Body of pancreas (tissue), 4 donors: ENCODE results near the gene RAB17. TPM values are rescaled to one million over a fixed set of nuclear protein-coding genes. Genes with fewer than 3 reads are reported as not detected.
A peak's percentile ranks its signal among the peaks of the same experiment; 100 is the strongest.

ENCODE experiments used
- ATAC-seq: fragments of 150-250 bp; one replicate; pipeline ENCODE4 v1.9.1; 2016
- DNase-seq, 4 donors: peaks; one replicate each; pipeline ENCODE4 v3.0.0-alpha.2; 2019
- H3K27ac ChIP-seq, 4 donors: fragments of 200-600 bp; sonication (generic); 1 replicate in 3 of 4; 2 replicates in 1 of 4; pipeline versions ENCODE4 v1.5.1 to v1.6.1; 2016 to 2019; ENCODE audit warnings: mild to moderate bottlenecking in 1 of 4, mixed read lengths in 1 of 4, moderate library complexity in 1 of 4
- H3K27me3 ChIP-seq, 2 donors: fragments of 200-600 bp; sonication (generic); one replicate each; pipeline ENCODE4 v1.6.0; 2016; ENCODE audit warnings: mild to moderate bottlenecking in 1 of 2
- H3K36me3 ChIP-seq, 2 donors: fragments of 200-600 bp; sonication (generic); replicated peaks in 1 of 2; 2 replicates each; pipeline ENCODE4 v1.5.1; 2016; ENCODE audit warnings: low read depth in 2 of 2; ENCODE audit not compliant: insufficient read depth in 1 of 2
- H3K4me1 ChIP-seq: fragments of 200-600 bp; sonication (generic); one replicate; pipeline ENCODE4 v1.6.0; 2016
- H3K4me3 ChIP-seq, 2 donors: fragments of 200-600 bp; sonication (generic); 1 replicate in 1 of 2; 2 replicates in 1 of 2; pipeline ENCODE4 v1.5.1; 2016 to 2019
- H3K9me3 ChIP-seq, 3 donors: fragments of 200-600 bp; sonication (generic); 1 replicate in 2 of 3; 2 replicates in 1 of 3; pipeline ENCODE4 v1.5.1; 2016
- POLR2A ChIP-seq, 3 donors: fragments of 450-650 bp; IDR thresholded peaks; one replicate each; pipeline ENCODE4 v1.6.1; 2016; ENCODE audit warnings: antibody characterized with exemption in 3 of 3, mild to moderate bottlenecking in 2 of 3
- WGBS, 2 donors: methylation state at CpG; one replicate each; pipeline ENCODE4 v1.1.5; 2017; 5-methylcytosine and 5-hydroxymethylcytosine counted together
- intact Hi-C: fragments of 100-400 bp; cut with DNase I; formaldehyde crosslinking; loops from one replicate; pipeline ENCODE4 v1.15.1; 2023
- total RNA-seq, 2 donors: library from RNA; depleted of rRNA; stranded (reverse); fragments of >200 nt; gene quantifications; one replicate each; pipeline ENCODE4 v1.1.0, GENCODE V29; 2016
- TF ChIP-seq, protein P1 (sequence below), 7 experiments: fragments of 450-650 bp in 4 of 7; fragments of 200-600 bp in 3 of 7; sonication (generic) in 3 of 7; IDR thresholded peaks; one replicate each; pipeline ENCODE4 v1.5.1; 2016 to 2019; ENCODE audit warnings: antibody characterized with exemption in 7 of 7

Gene RAB17
- total RNA-seq, 2 donors from 2014 or later: 35.3 to 38.9 TPM

- ATAC-seq (no peak), DNase-seq (no peak)
- H3K4me3 ChIP-seq: no peak within 1 kb of the TSS
- WGBS, 2 donors: 61 to 70% methylated on average over 24 to 31 of the region's 32 CpGs
- H3K9me3 ChIP-seq: no peaks in the 10 kb centered on the region
- peaks cover under 1% of the 10 kb centered on the region for H3K4me1 ChIP-seq
- no peak within 1 kb of the TSS for H3K27ac ChIP-seq
- no peaks in the 10 kb centered on the region for H3K27me3 ChIP-seq
- TF ChIP-seq, protein P1, sequence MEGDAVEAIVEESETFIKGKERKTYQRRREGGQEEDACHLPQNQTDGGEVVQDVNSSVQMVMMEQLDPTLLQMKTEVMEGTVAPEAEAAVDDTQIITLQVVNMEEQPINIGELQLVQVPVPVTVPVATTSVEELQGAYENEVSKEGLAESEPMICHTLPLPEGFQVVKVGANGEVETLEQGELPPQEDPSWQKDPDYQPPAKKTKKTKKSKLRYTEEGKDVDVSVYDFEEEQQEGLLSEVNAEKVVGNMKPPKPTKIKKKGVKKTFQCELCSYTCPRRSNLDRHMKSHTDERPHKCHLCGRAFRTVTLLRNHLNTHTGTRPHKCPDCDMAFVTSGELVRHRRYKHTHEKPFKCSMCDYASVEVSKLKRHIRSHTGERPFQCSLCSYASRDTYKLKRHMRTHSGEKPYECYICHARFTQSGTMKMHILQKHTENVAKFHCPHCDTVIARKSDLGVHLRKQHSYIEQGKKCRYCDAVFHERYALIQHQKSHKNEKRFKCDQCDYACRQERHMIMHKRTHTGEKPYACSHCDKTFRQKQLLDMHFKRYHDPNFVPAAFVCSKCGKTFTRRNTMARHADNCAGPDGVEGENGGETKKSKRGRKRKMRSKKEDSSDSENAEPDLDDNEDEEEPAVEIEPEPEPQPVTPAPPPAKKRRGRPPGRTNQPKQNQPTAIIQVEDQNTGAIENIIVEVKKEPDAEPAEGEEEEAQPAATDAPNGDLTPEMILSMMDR (IDR thresholded peaks at IDR 0.05): no peak
- no peaks in the 10 kb centered on the region for H3K36me3 ChIP-seq
- intact Hi-C loops: loop anchor here (5.0 to 10.0 kb wide), 2 partner anchors 49 to 142 kb away; no protein-coding TSS in a partner anchor
These were observed 23.9 kb downstream of the RAB17 start, which contains the start of gene PRLH for GRCh38 chr2:237566401-237567235. Gene PRLH (plus strand): TSS chr2:237566574. CDS start chr2:237566574, 0 bp downstream.

- Histone ChIP-seq H3K9me3 (no peaks in the 10 kb centered on the region), H3K4me1 (no peaks in the 10 kb centered on the region), H3K36me3 (no peaks in the 10 kb centered on the region), H3K4me3 (no peak overlapping the region), H3K27me3 (no peaks in the 10 kb centered on the region), H3K27ac (no peak overlapping the region)
- WGBS, 2 donors: 76 to 83% methylated on average over 1 of the region's 1 CpG
- intact Hi-C loops: loop anchor here (5.0 to 10.0 kb wide), 2 partner anchors 49 to 141 kb away; no protein-coding TSS in a partner anchor
- DNase-seq (no peak), ATAC-seq (no peak)
- TF ChIP-seq, protein P1 (IDR thresholded peaks at IDR 0.05): no peak
- no peak for TF ChIP-seq POLR2A (IDR thresholded peaks at IDR 0.05)
These were observed 24.6 kb downstream of the RAB17 start for GRCh38 chr2:237565974-237566373.

DNA sequence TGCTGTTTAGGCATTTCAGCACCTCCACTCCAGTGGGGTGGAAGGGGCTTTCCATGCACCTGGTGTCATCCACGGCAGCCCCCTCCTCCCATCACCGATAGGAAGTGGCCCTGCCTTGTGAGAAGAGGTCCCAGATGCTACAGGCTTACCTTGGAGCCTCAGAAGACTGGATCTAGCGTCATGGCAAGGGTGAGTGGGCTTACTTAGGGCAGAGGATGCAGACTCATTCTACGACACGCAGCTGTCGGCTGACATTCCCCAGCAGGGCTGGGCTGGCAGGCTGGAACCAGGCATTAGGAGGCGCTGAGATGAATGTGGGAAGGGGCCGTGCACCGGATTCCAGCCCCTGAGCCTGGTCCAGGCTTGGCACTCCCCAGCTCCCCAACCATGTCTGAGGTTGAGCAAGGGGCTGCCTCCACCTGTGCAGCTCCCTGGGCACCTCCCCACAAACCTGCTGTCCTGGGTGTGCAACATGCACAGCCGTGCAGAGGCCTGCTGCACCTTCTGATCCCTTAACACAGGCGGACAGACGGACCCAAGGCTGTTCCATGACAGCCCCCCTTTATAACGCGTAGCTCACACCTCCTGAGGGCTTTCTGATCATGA is 25.9 kb downstream of the RAB17 start:
- DNase-seq (no peak), ATAC-seq (no peak)
- H3K27me3 ChIP-seq: no peaks in the 10 kb centered on the region
- H3K4me3 ChIP-seq: no peak overlapping the region
- no peak for TF ChIP-seq POLR2A (IDR thresholded peaks at IDR 0.05)
- TF ChIP-seq, protein P1 (IDR thresholded peaks at IDR 0.05): no peak
- intact Hi-C loops: loop anchor here (5.0 to 10.0 kb wide), 2 partner anchors 47 to 140 kb away; no protein-coding TSS in a partner anchor
- no peaks in the 10 kb centered on the region for H3K4me1 ChIP-seq
- H3K36me3 ChIP-seq: no peaks in the 10 kb centered on the region
- H3K27ac ChIP-seq: no peak overlapping the region
- H3K9me3 ChIP-seq: no peaks in the 10 kb centered on the region
- 69 to 77% methylated on average over 4 to 14 of the region's 14 CpGs for WGBS, 2 donors

- Histone ChIP-seq H3K9me3 (no peaks in the 10 kb centered on the region), H3K27ac (no peak overlapping the region), H3K36me3 (no peaks in the 10 kb centered on the region), H3K4me3 (no peak overlapping the region), H3K4me1 (no peaks in the 10 kb centered on the region), H3K27me3 (no peaks in the 10 kb centered on the region)
- TF ChIP-seq, protein P1 (IDR thresholded peaks at IDR 0.05): no peak
- no peak for TF ChIP-seq POLR2A (IDR thresholded peaks at IDR 0.05)
- ATAC-seq: no peak
- WGBS, 2 donors: 10 to 17% methylated on average over 11 to 14 of the region's 14 CpGs
- peak; percentile 22 to 45 (median 40) for DNase-seq
- intact Hi-C loops: loop anchor here (10.0 kb wide), 1 partner anchor 139 kb away; no protein-coding TSS in a partner anchor
These were observed 26.7 kb downstream of the RAB17 start for GRCh38 chr2:237563816-237564215.
